Measurements from ENCODE around the gene AFDN.

GRCh38 chr6:167882244-167882643 lies 55.5 kb downstream of the AFDN start:
- no peak for TF ChIP-seq EZH2 (IDR thresholded peaks at IDR 0.05; ENCODE audit: borderline replicate concordance, low read depth, low read length, poor library complexity, severe bottlenecking)
- TF ChIP-seq, protein P1, sequence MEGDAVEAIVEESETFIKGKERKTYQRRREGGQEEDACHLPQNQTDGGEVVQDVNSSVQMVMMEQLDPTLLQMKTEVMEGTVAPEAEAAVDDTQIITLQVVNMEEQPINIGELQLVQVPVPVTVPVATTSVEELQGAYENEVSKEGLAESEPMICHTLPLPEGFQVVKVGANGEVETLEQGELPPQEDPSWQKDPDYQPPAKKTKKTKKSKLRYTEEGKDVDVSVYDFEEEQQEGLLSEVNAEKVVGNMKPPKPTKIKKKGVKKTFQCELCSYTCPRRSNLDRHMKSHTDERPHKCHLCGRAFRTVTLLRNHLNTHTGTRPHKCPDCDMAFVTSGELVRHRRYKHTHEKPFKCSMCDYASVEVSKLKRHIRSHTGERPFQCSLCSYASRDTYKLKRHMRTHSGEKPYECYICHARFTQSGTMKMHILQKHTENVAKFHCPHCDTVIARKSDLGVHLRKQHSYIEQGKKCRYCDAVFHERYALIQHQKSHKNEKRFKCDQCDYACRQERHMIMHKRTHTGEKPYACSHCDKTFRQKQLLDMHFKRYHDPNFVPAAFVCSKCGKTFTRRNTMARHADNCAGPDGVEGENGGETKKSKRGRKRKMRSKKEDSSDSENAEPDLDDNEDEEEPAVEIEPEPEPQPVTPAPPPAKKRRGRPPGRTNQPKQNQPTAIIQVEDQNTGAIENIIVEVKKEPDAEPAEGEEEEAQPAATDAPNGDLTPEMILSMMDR (conservative IDR thresholded peaks at IDR 0.05; ENCODE audit: low read depth, low read length): no peak
